Measurements from ENCODE around the gene CLRN2. TPM values are rescaled to one million over a fixed set of nuclear protein-coding genes. Genes with fewer than 3 reads are reported as not detected.

CLRN2 gene
- total RNA-seq, 6 experiments from 2014 or later: not detected

- no peak for TF ChIP-seq CTCF (IDR thresholded peaks at IDR 0.05)
- DNase-seq: no peak
- Mint-ChIP-seq H3K4me3 (no peak overlapping the region), H3K27ac (no peak overlapping the region), H3K9me3 (no peaks in the 10 kb centered on the region), H3K4me1 (ENCODE audit: low read depth) (no peaks in the 10 kb centered on the region), H3K36me3 (ENCODE audit: low read depth) (no peaks in the 10 kb centered on the region), H3K27me3 (ENCODE audit: insufficient read depth) (peaks cover 44% of the 10 kb centered on the region)
Observed at GRCh38 chr4:17523662-17524061, 8.7 kb downstream of the CLRN2 start.

- no peaks in the 10 kb centered on the region for H3K36me3 Mint-ChIP-seq (ENCODE audit: low read depth)
- H3K27me3 Mint-ChIP-seq (ENCODE audit: insufficient read depth): peaks cover 40% of the 10 kb centered on the region
- no peaks in the 10 kb centered on the region for H3K9me3 Mint-ChIP-seq
- no peak overlapping the region for H3K27ac Mint-ChIP-seq
- no peak for TF ChIP-seq CTCF (IDR thresholded peaks at IDR 0.05)
- DNase-seq: no peak
- peaks cover 5% of the 10 kb centered on the region; the same call in 1 of the 2 replicates for H3K4me1 Mint-ChIP-seq (ENCODE audit: low read depth)
- H3K4me3 Mint-ChIP-seq: no peak overlapping the region
Observed at GRCh38 chr4:17526695-17527477, 11.9 kb downstream of the CLRN2 start.

GRCh38 chr4:17528551-17529165 lies 13.7 kb downstream of the CLRN2 start:
- no peak for TF ChIP-seq CTCF (IDR thresholded peaks at IDR 0.05)
- peaks cover 5% of the 10 kb centered on the region; the same call in 1 of the 2 replicates for H3K4me1 Mint-ChIP-seq (ENCODE audit: low read depth)
- DNase-seq: no peak
- no peaks in the 10 kb centered on the region for H3K9me3 Mint-ChIP-seq
- H3K27ac Mint-ChIP-seq: no peak overlapping the region
- peaks cover 30% of the 10 kb centered on the region for H3K27me3 Mint-ChIP-seq (ENCODE audit: insufficient read depth)
- H3K36me3 Mint-ChIP-seq (ENCODE audit: low read depth): no peaks in the 10 kb centered on the region
- no peak overlapping the region for H3K4me3 Mint-ChIP-seq

GRCh38 chr4:17531538-17532285 lies 16.7 kb downstream of the CLRN2 start:
- Mint-ChIP-seq H3K4me1 (ENCODE audit: low read depth) (peaks cover 12% of the 10 kb centered on the region), H3K36me3 (ENCODE audit: low read depth) (no peaks in the 10 kb centered on the region), H3K27ac (no peak overlapping the region), H3K4me3 (no peak overlapping the region), H3K9me3 (no peaks in the 10 kb centered on the region), H3K27me3 (ENCODE audit: insufficient read depth) (peaks cover 18% of the 10 kb centered on the region)
- no peak for TF ChIP-seq CTCF (IDR thresholded peaks at IDR 0.05)
- DNase-seq: no peak

GRCh38 chr4:17534705-17535104 lies 19.7 kb downstream of the CLRN2 start:
- no peak for TF ChIP-seq CTCF (IDR thresholded peaks at IDR 0.05)
- H3K4me3 Mint-ChIP-seq: no peak overlapping the region

More at GRCh38 chr4:17534705-17535104, 19.7 kb downstream of the CLRN2 start:
- H3K27me3 Mint-ChIP-seq (ENCODE audit: insufficient read depth): peaks cover 7% of the 10 kb centered on the region
- no peaks in the 10 kb centered on the region for H3K36me3 Mint-ChIP-seq (ENCODE audit: low read depth)
- no peak for DNase-seq
- no peak overlapping the region for H3K27ac Mint-ChIP-seq
- H3K9me3 Mint-ChIP-seq: no peaks in the 10 kb centered on the region
- peaks cover 7% of the 10 kb centered on the region; the same call in 1 of the 2 replicates for H3K4me1 Mint-ChIP-seq (ENCODE audit: low read depth)
